ENCODE data around the gene PRKG2.

DNA sequence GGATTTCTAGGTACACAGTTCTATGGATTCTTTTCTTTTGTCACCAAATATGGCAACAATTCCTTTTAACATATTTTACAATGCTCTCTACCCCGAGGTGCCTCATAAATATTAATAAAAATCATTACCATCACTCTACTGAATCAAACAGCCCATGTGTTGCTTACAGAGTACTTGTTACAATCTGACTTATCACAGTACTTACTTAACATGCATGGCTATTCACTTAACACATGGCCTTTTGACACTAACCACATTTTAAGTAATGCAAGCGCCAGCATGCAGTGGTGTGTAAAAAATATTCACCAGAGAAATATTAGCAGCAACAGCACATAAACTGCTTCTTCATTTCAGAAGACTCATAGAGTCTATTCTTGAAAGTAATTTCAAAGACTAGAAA lies 119.6 kb downstream of the PRKG2 start:
- TF ChIP-seq FOXK2 (IDR thresholded peaks at IDR 0.05) (no peak), ATF1 (CRISPR knock-in tag; IDR thresholded peaks at IDR 0.05) (no peak), ZBTB21 (CRISPR knock-in tag; IDR thresholded peaks at IDR 0.05) (no peak)
